NCI-H128 (cell line): ENCODE measurements around the gene PRKD1.
"Not testable (repeated sequence)": the region's sequence is repeated elsewhere in the genome, so short reads cannot be mapped to it uniquely, and the experiment has no call there.

Experiments used
- DNase-seq: peaks from one replicate; lab custom pipeline; 2025; ENCODE audit not compliant: unreplicated experiment; lab: John Stamatoyannopoulos, UW

The PRKD1 gene

GRCh38 chr14:29800961-29801360 lies 126.7 kb downstream of the PRKD1 start:
- DNase-seq = no peak

- DNase-seq = no peak
Observed at GRCh38 chr14:29799464-29800095, 128.1 kb downstream of the PRKD1 start.

GRCh38 chr14:29798811-29799210 lies 128.8 kb downstream of the PRKD1 start:
- no peak for DNase-seq

GRCh38 chr14:29798108-29798663 lies 129.5 kb downstream of the PRKD1 start:
- DNase-seq = no peak

DNA sequence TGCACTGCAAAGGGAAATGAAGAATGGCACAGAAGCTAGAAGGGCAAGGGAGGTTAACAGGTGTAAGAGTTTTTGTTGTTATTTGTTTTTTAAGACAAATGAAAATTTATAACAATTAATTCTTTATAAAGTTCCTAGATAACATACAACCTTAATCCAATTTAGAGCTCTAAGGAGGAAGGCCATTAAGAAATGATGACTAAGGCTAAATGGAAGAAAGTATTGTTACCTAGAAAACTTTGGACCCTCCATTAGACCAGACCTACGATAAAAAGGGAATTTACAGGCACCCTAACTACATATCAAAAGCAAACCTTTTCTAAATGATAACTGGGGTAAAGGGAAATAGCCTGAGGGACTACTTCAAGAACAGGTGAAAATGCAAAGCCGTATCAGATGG lies 130.8 kb downstream of the PRKD1 start:
- no peak for DNase-seq

- DNase-seq = no peak
Observed at GRCh38 chr14:29789475-29789874, 138.2 kb downstream of the PRKD1 start.

DNA sequence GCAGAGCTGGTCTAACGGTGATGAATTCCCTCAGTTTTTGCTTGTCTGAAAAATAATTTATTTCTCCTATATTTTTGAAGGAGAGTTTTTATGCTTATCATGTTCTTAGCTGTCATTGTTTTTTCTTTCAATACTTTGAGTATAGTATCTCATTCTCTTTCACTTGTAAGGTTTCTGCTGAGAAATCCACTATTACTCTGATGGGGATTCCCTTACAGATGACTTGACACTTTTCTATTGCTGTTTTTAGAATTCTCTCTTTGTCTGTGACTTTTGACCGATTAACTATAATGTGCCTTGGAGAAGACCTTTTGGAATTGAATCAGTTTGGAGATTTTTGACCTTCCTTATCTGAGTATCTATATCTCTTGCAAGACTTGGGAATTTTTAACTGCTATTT lies 139.6 kb downstream of the PRKD1 start:
- DNase-seq = no peak

GRCh38 chr14:29783556-29783955 lies 144.1 kb downstream of the PRKD1 start:
- no peak for DNase-seq

DNA sequence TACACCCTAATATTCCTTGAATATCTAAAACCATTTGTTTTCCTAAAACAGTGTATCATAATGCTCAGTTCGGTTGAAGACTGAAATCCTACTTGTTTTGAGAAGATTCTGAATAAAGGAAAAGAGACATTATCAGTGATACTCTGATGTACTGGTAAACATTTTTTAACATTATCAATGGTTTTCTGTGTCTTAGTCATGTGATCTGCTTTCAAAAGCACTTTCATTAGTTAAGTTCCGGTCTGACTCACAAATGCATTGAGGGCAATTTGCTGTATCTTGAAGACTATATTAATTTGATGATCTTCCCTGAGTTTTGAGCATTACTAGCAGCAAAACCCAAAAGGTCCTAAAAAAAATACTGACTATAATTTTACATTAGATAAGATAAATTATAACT lies 145.6 kb downstream of the PRKD1 start:
- DNase-seq = no peak

DNA sequence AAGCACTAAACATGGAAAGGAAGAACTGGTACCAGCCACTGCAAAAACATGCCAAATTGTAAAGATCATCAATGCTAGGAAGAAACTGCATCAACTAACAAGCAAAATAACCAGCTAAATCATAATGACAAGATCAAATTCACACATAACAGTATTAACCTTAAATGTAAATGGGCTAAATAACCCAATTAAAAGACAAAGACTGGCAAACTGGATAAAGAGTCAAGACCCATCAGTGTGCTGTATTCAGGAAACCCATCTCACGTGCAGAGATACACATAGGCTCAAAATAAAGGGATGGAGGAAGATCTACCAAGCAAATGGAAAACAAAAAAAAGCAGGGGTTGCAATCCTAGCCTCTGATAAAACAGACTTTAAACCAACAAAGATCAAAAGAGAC lies 150.5 kb downstream of the PRKD1 start:
- DNase-seq = not testable (repeated sequence)

GRCh38 chr14:29773990-29774389 lies 153.7 kb downstream of the PRKD1 start:
- no peak for DNase-seq

- no peak for DNase-seq
Observed at GRCh38 chr14:29763342-29763858, 164.2 kb downstream of the PRKD1 start.

GRCh38 chr14:29759521-29760340 lies 167.9 kb downstream of the PRKD1 start:
- no peak for DNase-seq

DNA sequence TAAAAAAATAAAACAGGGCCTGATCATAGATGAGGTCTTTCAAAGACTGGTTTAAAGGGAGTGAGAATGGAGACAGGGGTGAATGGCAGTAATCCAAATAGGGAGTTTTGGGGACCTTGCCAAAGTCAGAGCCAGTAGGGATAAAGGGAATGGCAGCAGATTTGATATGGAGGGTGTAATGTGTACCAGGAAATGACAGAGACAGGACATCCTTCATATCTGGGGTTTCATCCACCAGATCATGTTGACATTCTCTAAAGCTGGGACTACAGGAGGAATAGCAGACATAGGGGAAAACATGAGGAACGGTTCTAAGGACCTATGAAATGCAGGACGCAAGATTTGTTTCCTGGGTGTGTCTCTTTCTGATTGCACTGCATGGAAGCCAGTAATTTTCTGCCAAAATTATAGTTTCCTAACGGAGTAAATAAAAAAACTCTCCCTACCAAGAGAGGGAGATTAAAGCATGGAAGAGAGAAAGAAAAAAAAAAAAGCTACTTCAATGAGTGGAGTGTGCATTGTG lies 169.9 kb downstream of the PRKD1 start:
- no peak for DNase-seq

- DNase-seq = no peak
Observed at GRCh38 chr14:29757188-29757680, 170.4 kb downstream of the PRKD1 start.

DNA sequence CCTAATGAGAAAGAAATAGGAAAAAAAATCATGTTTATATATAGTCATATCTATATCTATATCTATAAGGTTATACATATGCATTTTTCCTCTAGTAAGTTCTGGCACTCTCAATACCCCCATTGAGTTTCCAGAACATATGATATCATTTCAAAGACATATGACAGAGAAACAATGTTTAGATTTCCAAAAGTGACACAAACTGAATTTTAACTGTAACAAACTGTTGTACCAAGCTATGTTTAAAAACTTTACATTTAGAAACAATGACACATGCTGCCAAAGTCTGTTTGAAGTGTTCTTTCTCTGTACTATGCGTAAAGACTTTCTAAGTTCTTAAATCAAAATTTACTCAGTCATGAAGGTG lies 171.6 kb downstream of the PRKD1 start:
- no peak for DNase-seq

GRCh38 chr14:29755311-29756018 lies 172.2 kb downstream of the PRKD1 start:
- DNase-seq = no peak

GRCh38 chr14:29754134-29754533 lies 173.5 kb downstream of the PRKD1 start:
- no peak for DNase-seq

- no peak for DNase-seq
Observed at GRCh38 chr14:29752221-29752923, 175.3 kb downstream of the PRKD1 start.

- DNase-seq = no peak
Observed at GRCh38 chr14:29749829-29750228, 177.8 kb downstream of the PRKD1 start.
